K562 (cell line): Measurements from ENCODE around the gene GDF11.

ENCODE experiments used
- ADNP ChIP-seq: fragments of 200-800 bp; sonication (Bioruptor generic); IDR thresholded peaks from 2 replicates; pipeline ENCODE4 v1.6.1; 2016; ENCODE audit warnings: missing genetic modification characterization, missing compliant biosample characterization
- IRF2 ChIP-seq: sonication (generic); formaldehyde crosslinking; IDR thresholded peaks from 2 replicates; pipeline ENCODE4 v1.8.1; 2022; ENCODE audit warnings: mild to moderate bottlenecking, missing genetic modification reagents
- JUND ChIP-seq, 2 experiments: IDR thresholded peaks; 2 replicates in 1 of 2; 3 replicates in 1 of 2; pipeline ENCODE4 v1.6.1; 2011; ENCODE audit warnings: borderline replicate concordance in 2 of 2, low read depth in 2 of 2, low read length in 2 of 2, improper control_type of control experiment in 1 of 2, missing biosample characterization in 1 of 2, missing genetic modification characterization in 1 of 2, missing genetic modification reagents in 1 of 2
- PPARD ChIP-seq: fragments of 250-450 bp; sonication (Bioruptor Pico); IDR thresholded peaks from 2 replicates; pipeline ENCODE4 v1.8.0; 2022; ENCODE audit warnings: inconsistent platforms, mild to moderate bottlenecking, moderate library complexity
- RAD51 ChIP-seq: fragments of 450-650 bp; IDR thresholded peaks from 2 replicates; pipeline ENCODE4 v1.7.1; 2016; ENCODE audit warnings: low read depth, mild to moderate bottlenecking, borderline replicate concordance
- STAT6 ChIP-seq: sonication (generic); formaldehyde crosslinking; IDR thresholded peaks from 2 replicates; pipeline ENCODE4 v1.8.1; 2023; ENCODE audit warnings: mild to moderate bottlenecking, missing genetic modification reagents
- ZBTB1 ChIP-seq: sonication (generic); formaldehyde crosslinking; IDR thresholded peaks from 2 replicates; pipeline ENCODE4 v1.8.1; 2023; ENCODE audit warnings: missing genetic modification reagents, low read depth, mild to moderate bottlenecking, borderline replicate concordance
- ZBTB33 ChIP-seq: sonication (generic); formaldehyde crosslinking; IDR thresholded peaks from 2 replicates; pipeline ENCODE4 v1.8.1; 2023; ENCODE audit warnings: mild to moderate bottlenecking, missing genetic modification reagents
- ZNF12 ChIP-seq: sonication (generic); formaldehyde crosslinking; IDR thresholded peaks from 2 replicates; pipeline ENCODE4 v1.4.0; 2020; ENCODE audit warnings: mild to moderate bottlenecking, missing genetic modification reagents
- TF ChIP-seq, protein P1 (sequence below): fragments of 450-650 bp; IDR thresholded peaks from 2 replicates; pipeline ENCODE4 v1.6.1; 2016; ENCODE audit warnings: missing biosample characterization, missing genetic modification characterization
- TF ChIP-seq, protein P2 (sequence below), 2 experiments: fragments of 450-650 bp; formaldehyde crosslinking in 1 of 2; IDR thresholded peaks; 2 replicates each; pipeline versions ENCODE4 v1.4.0 to v1.6.1; 2014 to 2020; ENCODE audit warnings: mild to moderate bottlenecking in 2 of 2, borderline replicate concordance in 1 of 2, low read depth in 1 of 2

- TF ChIP-seq JUND (IDR thresholded peaks at IDR 0.05; ENCODE audit: borderline replicate concordance, low read depth, low read length): no peak
- TF ChIP-seq JUND (tag; IDR thresholded peaks at IDR 0.05; ENCODE audit: borderline replicate concordance, low read depth, low read length): no peak
- TF ChIP-seq ZBTB1 (CRISPR knock-in tag): no peak
- TF ChIP-seq ZNF12 (CRISPR knock-in tag): no peak
- TF ChIP-seq, protein P1, sequence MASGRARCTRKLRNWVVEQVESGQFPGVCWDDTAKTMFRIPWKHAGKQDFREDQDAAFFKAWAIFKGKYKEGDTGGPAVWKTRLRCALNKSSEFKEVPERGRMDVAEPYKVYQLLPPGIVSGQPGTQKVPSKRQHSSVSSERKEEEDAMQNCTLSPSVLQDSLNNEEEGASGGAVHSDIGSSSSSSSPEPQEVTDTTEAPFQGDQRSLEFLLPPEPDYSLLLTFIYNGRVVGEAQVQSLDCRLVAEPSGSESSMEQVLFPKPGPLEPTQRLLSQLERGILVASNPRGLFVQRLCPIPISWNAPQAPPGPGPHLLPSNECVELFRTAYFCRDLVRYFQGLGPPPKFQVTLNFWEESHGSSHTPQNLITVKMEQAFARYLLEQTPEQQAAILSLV (tag): no peak
- TF ChIP-seq ZBTB33: no peak
- no peak for TF ChIP-seq RAD51
- TF ChIP-seq IRF2 (CRISPR knock-in tag): no peak
- TF ChIP-seq PPARD (CRISPR knock-in tag): no peak
- TF ChIP-seq, protein P2, sequence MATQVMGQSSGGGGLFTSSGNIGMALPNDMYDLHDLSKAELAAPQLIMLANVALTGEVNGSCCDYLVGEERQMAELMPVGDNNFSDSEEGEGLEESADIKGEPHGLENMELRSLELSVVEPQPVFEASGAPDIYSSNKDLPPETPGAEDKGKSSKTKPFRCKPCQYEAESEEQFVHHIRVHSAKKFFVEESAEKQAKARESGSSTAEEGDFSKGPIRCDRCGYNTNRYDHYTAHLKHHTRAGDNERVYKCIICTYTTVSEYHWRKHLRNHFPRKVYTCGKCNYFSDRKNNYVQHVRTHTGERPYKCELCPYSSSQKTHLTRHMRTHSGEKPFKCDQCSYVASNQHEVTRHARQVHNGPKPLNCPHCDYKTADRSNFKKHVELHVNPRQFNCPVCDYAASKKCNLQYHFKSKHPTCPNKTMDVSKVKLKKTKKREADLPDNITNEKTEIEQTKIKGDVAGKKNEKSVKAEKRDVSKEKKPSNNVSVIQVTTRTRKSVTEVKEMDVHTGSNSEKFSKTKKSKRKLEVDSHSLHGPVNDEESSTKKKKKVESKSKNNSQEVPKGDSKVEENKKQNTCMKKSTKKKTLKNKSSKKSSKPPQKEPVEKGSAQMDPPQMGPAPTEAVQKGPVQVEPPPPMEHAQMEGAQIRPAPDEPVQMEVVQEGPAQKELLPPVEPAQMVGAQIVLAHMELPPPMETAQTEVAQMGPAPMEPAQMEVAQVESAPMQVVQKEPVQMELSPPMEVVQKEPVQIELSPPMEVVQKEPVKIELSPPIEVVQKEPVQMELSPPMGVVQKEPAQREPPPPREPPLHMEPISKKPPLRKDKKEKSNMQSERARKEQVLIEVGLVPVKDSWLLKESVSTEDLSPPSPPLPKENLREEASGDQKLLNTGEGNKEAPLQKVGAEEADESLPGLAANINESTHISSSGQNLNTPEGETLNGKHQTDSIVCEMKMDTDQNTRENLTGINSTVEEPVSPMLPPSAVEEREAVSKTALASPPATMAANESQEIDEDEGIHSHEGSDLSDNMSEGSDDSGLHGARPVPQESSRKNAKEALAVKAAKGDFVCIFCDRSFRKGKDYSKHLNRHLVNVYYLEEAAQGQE (IDR thresholded peaks at IDR 0.05; ENCODE audit: borderline replicate concordance): no peak
- TF ChIP-seq, protein P2 (CRISPR knock-in tag; IDR thresholded peaks at IDR 0.05; ENCODE audit: low read depth): no peak
- TF ChIP-seq ADNP (tag): no peak
- TF ChIP-seq STAT6 (CRISPR knock-in tag): no peak
Observed at GRCh38 chr12:55719371-55719770, 23.6 kb upstream of the GDF11 start.
